ENCODE results near the gene ALPL. TPM values are rescaled to one million over a fixed set of nuclear protein-coding genes. Genes with fewer than 3 reads are reported as not detected.

Gene ALPL
- total and polyA plus RNA-seq, 2 of the 4 experiments (the other 2 are of a cell fraction), result 0.54 to 2.2 TPM

GRCh38 chr1:21616372-21616771 is 107.1 kb downstream of the ALPL start:
- TF ChIP-seq SMC3 (IDR thresholded peaks at IDR 0.05; ENCODE audit: low read depth, low read length), result no peak
- TF ChIP-seq, protein P1, sequence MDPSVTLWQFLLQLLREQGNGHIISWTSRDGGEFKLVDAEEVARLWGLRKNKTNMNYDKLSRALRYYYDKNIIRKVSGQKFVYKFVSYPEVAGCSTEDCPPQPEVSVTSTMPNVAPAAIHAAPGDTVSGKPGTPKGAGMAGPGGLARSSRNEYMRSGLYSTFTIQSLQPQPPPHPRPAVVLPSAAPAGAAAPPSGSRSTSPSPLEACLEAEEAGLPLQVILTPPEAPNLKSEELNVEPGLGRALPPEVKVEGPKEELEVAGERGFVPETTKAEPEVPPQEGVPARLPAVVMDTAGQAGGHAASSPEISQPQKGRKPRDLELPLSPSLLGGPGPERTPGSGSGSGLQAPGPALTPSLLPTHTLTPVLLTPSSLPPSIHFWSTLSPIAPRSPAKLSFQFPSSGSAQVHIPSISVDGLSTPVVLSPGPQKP (IDR thresholded peaks at IDR 0.05; ENCODE audit: borderline replicate concordance, low read depth, low read length), result no peak
- no peak for TF ChIP-seq RFX5 (IDR thresholded peaks at IDR 0.05; ENCODE audit: low read depth, low read length)
- TF ChIP-seq RCOR1 (IDR thresholded peaks at IDR 0.05; ENCODE audit: insufficient replicate concordance, low read length), result no peak
- no peak for TF ChIP-seq USF2 (IDR thresholded peaks at IDR 0.05; ENCODE audit: low read depth, low read length)
- no peak for TF ChIP-seq MAFK (IDR thresholded peaks at IDR 0.05; ENCODE audit: low read depth, low read length)
- no peak for TF ChIP-seq RAD21 (IDR thresholded peaks at IDR 0.05; ENCODE audit: low read length)
- TF ChIP-seq CHD1 (IDR thresholded peaks at IDR 0.05; ENCODE audit: low read depth, low read length), result no peak
- POLR2A ChIA-PET (ENCODE audit: unreplicated experiment), result no interaction called here
- Histone ChIP-seq H3K9me3 (ENCODE audit: control insufficient read depth, insufficient read depth, low read length) (no peaks in the 10 kb centered on the region), H2AK5ac (ENCODE audit: low read depth, low read length) (no peak overlapping the region), H2BK120ac (ENCODE audit: low read depth, low read length) (no peak overlapping the region), H2BK20ac (ENCODE audit: low read depth, low read length) (no peak overlapping the region), H3K9me1 (ENCODE audit: insufficient read depth, low read length) (0 out of 2 replicates have a peak, but pooled peaks cover 3% of the 10 kb centered on the region), H2BK15ac (ENCODE audit: low read depth, low read length) (no peak overlapping the region), H3K27me3 (ENCODE audit: control insufficient read depth, insufficient read depth, low read length) (peaks cover 78% of the 10 kb centered on the region), H2BK5ac (ENCODE audit: low read depth, low read length, poor library complexity, severe bottlenecking) (no peak overlapping the region), H2AK9ac (replicated peaks; ENCODE audit: low read depth, low read length, poor library complexity) (no peak overlapping the region), H3K4ac (ENCODE audit: low read depth, low read length) (no peak overlapping the region), H3K56ac (ENCODE audit: extremely low read depth, insufficient read depth, low read length) (no peak overlapping the region), H3K9ac (ENCODE audit: low read depth, low read length) (no peak overlapping the region), H3K4me2 (ENCODE audit: low read depth, low read length) (no peak overlapping the region), H4K91ac (ENCODE audit: insufficient read depth, low read depth, low read length) (no peak overlapping the region), H3K14ac (replicated peaks; ENCODE audit: low read depth, low read length) (no peak overlapping the region), H3K36me3 (ENCODE audit: control insufficient read depth, insufficient read depth, low read length) (no peaks in the 10 kb centered on the region), H4K5ac (ENCODE audit: low read depth, low read length) (no peak overlapping the region), H4K8ac (ENCODE audit: low read depth in 2 of 2, low read length in 2 of 2) (no peak overlapping the region), H3K4me3 (ENCODE audit: insufficient read depth, low read depth, low read length) (no peak overlapping the region), H3K79me1 (ENCODE audit: low read depth in 1 of 2, low read length in 2 of 2) (no peaks in the 10 kb centered on the region), H4K20me1 (ENCODE audit: insufficient read depth, low read length) (no peaks in the 10 kb centered on the region; the same call in 1 of the 2 replicates), H3K4me1 (ENCODE audit: control insufficient read depth, insufficient read depth, low read length) (no peaks in the 10 kb centered on the region; the same call in 1 of the 2 replicates), H3K27ac (ENCODE audit: insufficient read depth, low read length) (no peak overlapping the region), H3K23ac (ENCODE audit: low read depth, low read length) (no peak overlapping the region), H3K18ac (ENCODE audit: low read depth, low read length) (no peak overlapping the region), H2AFZ (replicated peaks; ENCODE audit: low read length, poor library complexity) (no peak overlapping the region)
- intact Hi-C loops (cut with micrococcal nuclease) (no loop called here), dilution Hi-C loops (cut with HindIII; ENCODE audit: low sequenced_read_pairs, unreplicated experiment) (no loop called here), in situ Hi-C loops (cut with MboI; ENCODE audit: low sequenced_read_pairs) (no loop called here)
- no CpG with 5 or more reads among the region's 8 CpGs for WGBS, 2 experiments (ENCODE audit: extremely low coverage in 2 of 2, insufficient read length in 1 of 2)
- no TSS peak for BruUV-seq (replicated peaks)
- no peak for ATAC-seq (ENCODE audit: low read depth)
- CTCF ChIA-PET, result interaction anchor here (0.6 kb wide), 1 partner anchor 319 kb away, joined by 3 read pairs; no protein-coding TSS in a partner anchor
- no peak for DNase-seq

Data from IMR-90 (cell line).